Hepatocyte (in vitro differentiated cells): Measurements from ENCODE around the gene FAM180A. TPM values are rescaled to one million over a fixed set of nuclear protein-coding genes. Genes with fewer than 3 reads are reported as not detected.

Experiments used
- polyA plus RNA-seq: library from polyadenylated mRNA; unstranded; fragments of >200 nt; fragmentation: Nextera tagmentation; extraction: Ambion mirVana; gene quantifications from 2 replicates; pipeline ENCODE4 v1.2.1, GENCODE V29; 2016
- total RNA-seq: library from RNA; depleted of rRNA; stranded (reverse); fragments of >200 nt; gene quantifications from 2 replicates; pipeline ENCODE4 v1.2.3, GENCODE V29; 2014

The FAM180A gene
- total and polyA plus RNA-seq, 2 experiments from 2014 or later: not detected

Other genes starting within 250 kb of the FAM180A start
- gene CNOT4, start 238.7 kb downstream of the FAM180A start, total RNA-seq: 12.9 and 20.2 TPM in 2 replicates
- 10.9 and 11.8 TPM in 2 replicates for gene CNOT4, start 238.7 kb downstream of the FAM180A start, polyA plus RNA-seq
- gene NUP205, start 190.9 kb downstream of the FAM180A start, total RNA-seq: 43.4 and 44.6 TPM in 2 replicates
- 15.2 and 15.3 TPM in 2 replicates for gene NUP205, start 190.9 kb downstream of the FAM180A start, polyA plus RNA-seq
- 28.1 and 29.1 TPM in 2 replicates for gene STMP1, start 86.3 kb downstream of the FAM180A start, total RNA-seq
- 73.6 and 74.8 TPM in 2 replicates for gene STMP1, start 86.3 kb downstream of the FAM180A start, polyA plus RNA-seq
- 0.13 TPM in 1 of 2 replicates, not detected in the other for gene SLC13A4, start 20.6 kb downstream of the FAM180A start, total RNA-seq
- gene SLC13A4, start 20.6 kb downstream of the FAM180A start, polyA plus RNA-seq: 0.93 TPM in 1 of 2 replicates, not detected in the other
- 108 and 131 TPM in 2 replicates for gene MTPN, start 228.5 kb upstream of the FAM180A start, total RNA-seq
- 32.8 and 33.5 TPM in 2 replicates for gene MTPN, start 228.5 kb upstream of the FAM180A start, polyA plus RNA-seq